HEK293 (cell line): Measurements from ENCODE around the gene SART1.

Experiments used
- CTCF ChIA-PET: fragments of 350-600 bp; formaldehyde crosslinking; extraction: SDS; loops from one replicate; lab custom pipeline; 2021; ENCODE audit warnings: antibody characterized with exemption; lab: Yijun Ruan, JAX
- POLR2A ChIA-PET: fragments of 300-600 bp; formaldehyde crosslinking; extraction: SDS; loops from one replicate; lab custom pipeline; 2020; ENCODE audit warnings: antibody characterized with exemption, inconsistent platforms; lab: Yijun Ruan, JAX
- H3K27ac ChIP-seq: fragments of 200-500 bp; sonication (Bioruptor generic); 2 replicates; pipeline ENCODE4 v1.5.1; 2014; ENCODE audit warnings: low read depth, low read length, control low read depth, inconsistent platforms; ENCODE audit errors: extremely low read depth
- H3K36me3 ChIP-seq, 2 experiments: fragments of 200-500 bp in 1 of 2; sonication (Bioruptor generic) in 1 of 2; 1 replicate in 1 of 2; 2 replicates in 1 of 2; pipeline ENCODE4 v1.5.1; 2014 to 2017; ENCODE audit warnings: inconsistent platforms in 2 of 2, low read length in 2 of 2; ENCODE audit not compliant: control insufficient read depth in 2 of 2, insufficient read depth in 1 of 2
- H3K4me1 ChIP-seq: fragments of 200-500 bp; sonication (Bioruptor generic); 2 replicates; pipeline ENCODE4 v1.5.1; 2014; ENCODE audit warnings: mild to moderate bottlenecking, low read length, inconsistent platforms; ENCODE audit not compliant: control insufficient read depth, insufficient read depth
- H3K4me3 ChIP-seq: 2 replicates; pipeline ENCODE4 v1.5.1; 2011; ENCODE audit warnings: low read depth, mild to moderate bottlenecking, control low read depth, low read length, moderate library complexity
- H3K9me3 ChIP-seq: fragments of 200-500 bp; sonication (Bioruptor generic); 2 replicates; pipeline ENCODE4 v1.5.1; 2014; ENCODE audit warnings: low read depth, low read length, inconsistent platforms; ENCODE audit not compliant: control insufficient read depth, insufficient read depth
- BCL11B ChIP-seq: fragments of 450-650 bp; formaldehyde crosslinking; IDR thresholded peaks from 2 replicates; pipeline ENCODE4 v1.5.1; 2016; ENCODE audit warnings: low read depth, missing biosample characterization, missing genetic modification characterization
- MZF1 ChIP-seq: fragments of 450-650 bp; formaldehyde crosslinking; IDR thresholded peaks from 2 replicates; pipeline ENCODE4 v1.5.1; 2017; ENCODE audit warnings: missing biosample characterization, missing genetic modification characterization, borderline replicate concordance
- WT1 ChIP-seq: fragments of 450-650 bp; formaldehyde crosslinking; IDR thresholded peaks from 2 replicates; pipeline ENCODE4 v1.5.1; 2016; ENCODE audit warnings: missing biosample characterization, missing genetic modification characterization
- ZBTB20 ChIP-seq: fragments of 450-650 bp; formaldehyde crosslinking; IDR thresholded peaks from 2 replicates; pipeline ENCODE4 v1.5.1; 2016; ENCODE audit warnings: missing biosample characterization, missing genetic modification characterization
- ZFP3 ChIP-seq: fragments of 450-650 bp; formaldehyde crosslinking; IDR thresholded peaks from 2 replicates; pipeline ENCODE4 v1.5.1; 2016; ENCODE audit warnings: low read depth, missing biosample characterization, missing genetic modification characterization
- ZFP37 ChIP-seq: fragments of 450-650 bp; formaldehyde crosslinking; IDR thresholded peaks from 2 replicates; pipeline ENCODE4 v1.5.1; 2016; ENCODE audit warnings: missing biosample characterization, missing genetic modification characterization
- ZNF211 ChIP-seq: fragments of 450-650 bp; formaldehyde crosslinking; IDR thresholded peaks from 2 replicates; pipeline ENCODE4 v1.5.1; 2016; ENCODE audit warnings: low read depth, missing biosample characterization, missing genetic modification characterization
- ZNF391 ChIP-seq: fragments of 450-650 bp; formaldehyde crosslinking; IDR thresholded peaks from 2 replicates; pipeline ENCODE4 v1.5.1; 2016; ENCODE audit warnings: low read depth, missing biosample characterization, missing genetic modification characterization, borderline replicate concordance
- ZNF473 ChIP-seq: fragments of 450-650 bp; formaldehyde crosslinking; IDR thresholded peaks from 2 replicates; pipeline ENCODE4 v1.5.1; 2017; ENCODE audit warnings: missing biosample characterization, missing genetic modification characterization
- ZNF585B ChIP-seq: fragments of 450-650 bp; formaldehyde crosslinking; IDR thresholded peaks from 2 replicates; pipeline ENCODE4 v1.5.1; 2016; ENCODE audit warnings: missing biosample characterization, missing genetic modification characterization
- ZNF701 ChIP-seq: fragments of 450-650 bp; formaldehyde crosslinking; IDR thresholded peaks from 2 replicates; pipeline ENCODE4 v1.5.1; 2016; ENCODE audit warnings: missing biosample characterization, missing genetic modification characterization
- ZNF791 ChIP-seq: fragments of 450-650 bp; formaldehyde crosslinking; IDR thresholded peaks from 2 replicates; pipeline ENCODE4 v1.5.1; 2016; ENCODE audit warnings: missing biosample characterization, missing genetic modification characterization
- ZNF837 ChIP-seq: fragments of 450-650 bp; formaldehyde crosslinking; IDR thresholded peaks from 2 replicates; pipeline ENCODE4 v1.5.1; 2016; ENCODE audit warnings: missing biosample characterization, missing genetic modification characterization
- TF ChIP-seq, protein P1 (sequence below): fragments of 450-650 bp; formaldehyde crosslinking; IDR thresholded peaks from 2 replicates; pipeline ENCODE4 v1.5.1; 2016; ENCODE audit warnings: missing biosample characterization, missing genetic modification characterization
- TF ChIP-seq, protein P2 (sequence below): fragments of 450-650 bp; IDR thresholded peaks from 2 replicates; pipeline ENCODE4 v1.5.1; 2018; ENCODE audit warnings: missing biosample characterization, missing genetic modification characterization
- TF ChIP-seq, protein P3 (sequence below): fragments of 450-650 bp; formaldehyde crosslinking; IDR thresholded peaks from 2 replicates; pipeline ENCODE4 v1.5.1; 2017; ENCODE audit warnings: missing biosample characterization, mild to moderate bottlenecking, missing genetic modification characterization, moderate library complexity
- TF ChIP-seq, protein P4 (sequence below): fragments of 450-650 bp; formaldehyde crosslinking; IDR thresholded peaks from 2 replicates; pipeline ENCODE4 v1.5.1; 2016; ENCODE audit warnings: missing biosample characterization, missing genetic modification characterization, borderline replicate concordance
- TF ChIP-seq, protein P5 (sequence below): fragments of 450-650 bp; formaldehyde crosslinking; optimal IDR thresholded peaks from 2 replicates; pipeline ENCODE3; 2016; ENCODE audit warnings: missing biosample characterization, mild to moderate bottlenecking, missing genetic modification characterization
- TF ChIP-seq, protein P6 (sequence below): fragments of 450-650 bp; formaldehyde crosslinking; IDR thresholded peaks from 2 replicates; pipeline ENCODE4 v1.5.1; 2016; ENCODE audit warnings: missing biosample characterization, missing genetic modification characterization

SART1 gene

DNA sequence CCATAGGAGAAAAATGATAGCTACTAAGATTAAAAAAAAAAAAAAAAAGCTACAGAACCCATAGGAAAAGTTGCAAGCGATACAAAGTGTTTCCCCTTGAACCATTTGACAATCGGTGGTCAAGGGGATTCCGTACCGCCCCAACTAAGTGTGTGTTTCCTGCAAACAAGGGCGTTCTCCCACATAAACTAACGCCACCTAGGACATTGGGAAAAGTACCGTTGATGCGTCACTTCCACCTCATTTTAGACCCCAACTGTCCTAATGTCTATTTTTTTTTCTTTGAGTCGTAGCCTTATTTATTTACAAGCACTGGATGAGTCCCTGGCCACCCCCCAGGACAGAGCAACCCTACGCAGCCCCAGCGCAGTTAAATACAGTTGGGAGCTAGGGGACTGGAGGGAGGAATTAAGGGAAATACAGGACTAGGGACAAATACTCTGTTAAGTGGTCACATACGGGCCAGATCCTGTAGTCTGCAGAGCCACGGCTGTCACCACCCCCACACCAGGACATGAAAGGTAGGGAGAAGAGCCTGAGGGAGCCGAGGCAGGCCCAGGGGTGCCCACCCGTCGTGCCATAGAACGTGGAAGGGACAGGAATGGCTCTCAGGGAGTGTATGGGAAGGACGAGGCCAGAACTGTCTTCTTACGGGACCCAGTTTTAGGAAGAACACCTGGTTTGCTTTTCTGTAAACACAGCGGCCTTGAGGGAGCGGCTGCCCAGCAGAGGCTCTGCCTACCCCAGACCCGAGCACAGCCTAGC lies 21.5 kb downstream of the SART1 start:
- POLR2A ChIA-PET = interaction anchor here (0.6 kb wide), 1 partner anchor 112 kb away, joined by 3 read pairs; no protein-coding TSS in a partner anchor
- H3K4me3 ChIP-seq = no peak overlapping the region
- H3K27ac ChIP-seq = no peak overlapping the region
- CTCF ChIA-PET = interaction anchor here (2.2 kb wide), 1 partner anchor 98 kb away, joined by 8 read pairs; no protein-coding TSS in a partner anchor
- no peak for TF ChIP-seq WT1
- TF ChIP-seq, protein P1, sequence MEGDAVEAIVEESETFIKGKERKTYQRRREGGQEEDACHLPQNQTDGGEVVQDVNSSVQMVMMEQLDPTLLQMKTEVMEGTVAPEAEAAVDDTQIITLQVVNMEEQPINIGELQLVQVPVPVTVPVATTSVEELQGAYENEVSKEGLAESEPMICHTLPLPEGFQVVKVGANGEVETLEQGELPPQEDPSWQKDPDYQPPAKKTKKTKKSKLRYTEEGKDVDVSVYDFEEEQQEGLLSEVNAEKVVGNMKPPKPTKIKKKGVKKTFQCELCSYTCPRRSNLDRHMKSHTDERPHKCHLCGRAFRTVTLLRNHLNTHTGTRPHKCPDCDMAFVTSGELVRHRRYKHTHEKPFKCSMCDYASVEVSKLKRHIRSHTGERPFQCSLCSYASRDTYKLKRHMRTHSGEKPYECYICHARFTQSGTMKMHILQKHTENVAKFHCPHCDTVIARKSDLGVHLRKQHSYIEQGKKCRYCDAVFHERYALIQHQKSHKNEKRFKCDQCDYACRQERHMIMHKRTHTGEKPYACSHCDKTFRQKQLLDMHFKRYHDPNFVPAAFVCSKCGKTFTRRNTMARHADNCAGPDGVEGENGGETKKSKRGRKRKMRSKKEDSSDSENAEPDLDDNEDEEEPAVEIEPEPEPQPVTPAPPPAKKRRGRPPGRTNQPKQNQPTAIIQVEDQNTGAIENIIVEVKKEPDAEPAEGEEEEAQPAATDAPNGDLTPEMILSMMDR = no peak
- no peak for TF ChIP-seq BCL11B (tag by site-specific recombination)
- TF ChIP-seq ZNF211 (tag by site-specific recombination) = no peak
- TF ChIP-seq, protein P2, sequence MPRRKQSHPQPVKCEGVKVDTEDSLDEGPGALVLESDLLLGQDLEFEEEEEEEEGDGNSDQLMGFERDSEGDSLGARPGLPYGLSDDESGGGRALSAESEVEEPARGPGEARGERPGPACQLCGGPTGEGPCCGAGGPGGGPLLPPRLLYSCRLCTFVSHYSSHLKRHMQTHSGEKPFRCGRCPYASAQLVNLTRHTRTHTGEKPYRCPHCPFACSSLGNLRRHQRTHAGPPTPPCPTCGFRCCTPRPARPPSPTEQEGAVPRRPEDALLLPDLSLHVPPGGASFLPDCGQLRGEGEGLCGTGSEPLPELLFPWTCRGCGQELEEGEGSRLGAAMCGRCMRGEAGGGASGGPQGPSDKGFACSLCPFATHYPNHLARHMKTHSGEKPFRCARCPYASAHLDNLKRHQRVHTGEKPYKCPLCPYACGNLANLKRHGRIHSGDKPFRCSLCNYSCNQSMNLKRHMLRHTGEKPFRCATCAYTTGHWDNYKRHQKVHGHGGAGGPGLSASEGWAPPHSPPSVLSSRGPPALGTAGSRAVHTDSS = no peak
- TF ChIP-seq, protein P3, sequence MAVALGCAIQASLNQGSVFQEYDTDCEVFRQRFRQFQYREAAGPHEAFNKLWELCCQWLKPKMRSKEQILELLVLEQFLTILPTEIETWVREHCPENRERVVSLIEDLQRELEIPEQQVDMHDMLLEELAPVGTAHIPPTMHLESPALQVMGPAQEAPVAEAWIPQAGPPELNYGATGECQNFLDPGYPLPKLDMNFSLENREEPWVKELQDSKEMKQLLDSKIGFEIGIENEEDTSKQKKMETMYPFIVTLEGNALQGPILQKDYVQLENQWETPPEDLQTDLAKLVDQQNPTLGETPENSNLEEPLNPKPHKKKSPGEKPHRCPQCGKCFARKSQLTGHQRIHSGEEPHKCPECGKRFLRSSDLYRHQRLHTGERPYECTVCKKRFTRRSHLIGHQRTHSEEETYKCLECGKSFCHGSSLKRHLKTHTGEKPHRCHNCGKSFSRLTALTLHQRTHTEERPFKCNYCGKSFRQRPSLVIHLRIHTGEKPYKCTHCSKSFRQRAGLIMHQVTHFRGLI = no peak
- TF ChIP-seq ZFP3 (tag by site-specific recombination) = no peak
- TF ChIP-seq ZNF837 = no peak
- TF ChIP-seq ZBTB20 = no peak
- TF ChIP-seq ZNF473 (tag by site-specific recombination) = no peak
- TF ChIP-seq ZNF391 (tag by site-specific recombination) = no peak
- TF ChIP-seq, protein P4, sequence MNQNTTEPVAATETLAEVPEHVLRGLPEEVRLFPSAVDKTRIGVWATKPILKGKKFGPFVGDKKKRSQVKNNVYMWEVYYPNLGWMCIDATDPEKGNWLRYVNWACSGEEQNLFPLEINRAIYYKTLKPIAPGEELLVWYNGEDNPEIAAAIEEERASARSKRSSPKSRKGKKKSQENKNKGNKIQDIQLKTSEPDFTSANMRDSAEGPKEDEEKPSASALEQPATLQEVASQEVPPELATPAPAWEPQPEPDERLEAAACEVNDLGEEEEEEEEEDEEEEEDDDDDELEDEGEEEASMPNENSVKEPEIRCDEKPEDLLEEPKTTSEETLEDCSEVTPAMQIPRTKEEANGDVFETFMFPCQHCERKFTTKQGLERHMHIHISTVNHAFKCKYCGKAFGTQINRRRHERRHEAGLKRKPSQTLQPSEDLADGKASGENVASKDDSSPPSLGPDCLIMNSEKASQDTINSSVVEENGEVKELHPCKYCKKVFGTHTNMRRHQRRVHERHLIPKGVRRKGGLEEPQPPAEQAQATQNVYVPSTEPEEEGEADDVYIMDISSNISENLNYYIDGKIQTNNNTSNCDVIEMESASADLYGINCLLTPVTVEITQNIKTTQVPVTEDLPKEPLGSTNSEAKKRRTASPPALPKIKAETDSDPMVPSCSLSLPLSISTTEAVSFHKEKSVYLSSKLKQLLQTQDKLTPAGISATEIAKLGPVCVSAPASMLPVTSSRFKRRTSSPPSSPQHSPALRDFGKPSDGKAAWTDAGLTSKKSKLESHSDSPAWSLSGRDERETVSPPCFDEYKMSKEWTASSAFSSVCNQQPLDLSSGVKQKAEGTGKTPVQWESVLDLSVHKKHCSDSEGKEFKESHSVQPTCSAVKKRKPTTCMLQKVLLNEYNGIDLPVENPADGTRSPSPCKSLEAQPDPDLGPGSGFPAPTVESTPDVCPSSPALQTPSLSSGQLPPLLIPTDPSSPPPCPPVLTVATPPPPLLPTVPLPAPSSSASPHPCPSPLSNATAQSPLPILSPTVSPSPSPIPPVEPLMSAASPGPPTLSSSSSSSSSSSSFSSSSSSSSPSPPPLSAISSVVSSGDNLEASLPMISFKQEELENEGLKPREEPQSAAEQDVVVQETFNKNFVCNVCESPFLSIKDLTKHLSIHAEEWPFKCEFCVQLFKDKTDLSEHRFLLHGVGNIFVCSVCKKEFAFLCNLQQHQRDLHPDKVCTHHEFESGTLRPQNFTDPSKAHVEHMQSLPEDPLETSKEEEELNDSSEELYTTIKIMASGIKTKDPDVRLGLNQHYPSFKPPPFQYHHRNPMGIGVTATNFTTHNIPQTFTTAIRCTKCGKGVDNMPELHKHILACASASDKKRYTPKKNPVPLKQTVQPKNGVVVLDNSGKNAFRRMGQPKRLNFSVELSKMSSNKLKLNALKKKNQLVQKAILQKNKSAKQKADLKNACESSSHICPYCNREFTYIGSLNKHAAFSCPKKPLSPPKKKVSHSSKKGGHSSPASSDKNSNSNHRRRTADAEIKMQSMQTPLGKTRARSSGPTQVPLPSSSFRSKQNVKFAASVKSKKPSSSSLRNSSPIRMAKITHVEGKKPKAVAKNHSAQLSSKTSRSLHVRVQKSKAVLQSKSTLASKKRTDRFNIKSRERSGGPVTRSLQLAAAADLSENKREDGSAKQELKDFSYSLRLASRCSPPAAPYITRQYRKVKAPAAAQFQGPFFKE (tag by site-specific recombination) = no peak
- TF ChIP-seq, protein P5, sequence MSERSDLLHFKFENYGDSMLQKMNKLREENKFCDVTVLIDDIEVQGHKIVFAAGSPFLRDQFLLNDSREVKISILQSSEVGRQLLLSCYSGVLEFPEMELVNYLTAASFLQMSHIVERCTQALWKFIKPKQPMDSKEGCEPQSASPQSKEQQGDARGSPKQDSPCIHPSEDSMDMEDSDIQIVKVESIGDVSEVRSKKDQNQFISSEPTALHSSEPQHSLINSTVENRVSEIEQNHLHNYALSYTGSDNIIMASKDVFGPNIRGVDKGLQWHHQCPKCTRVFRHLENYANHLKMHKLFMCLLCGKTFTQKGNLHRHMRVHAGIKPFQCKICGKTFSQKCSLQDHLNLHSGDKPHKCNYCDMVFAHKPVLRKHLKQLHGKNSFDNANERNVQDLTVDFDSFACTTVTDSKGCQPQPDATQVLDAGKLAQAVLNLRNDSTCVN (tag by site-specific recombination) = no peak
- no peak for TF ChIP-seq ZNF585B (tag by site-specific recombination)
- TF ChIP-seq, protein P6, sequence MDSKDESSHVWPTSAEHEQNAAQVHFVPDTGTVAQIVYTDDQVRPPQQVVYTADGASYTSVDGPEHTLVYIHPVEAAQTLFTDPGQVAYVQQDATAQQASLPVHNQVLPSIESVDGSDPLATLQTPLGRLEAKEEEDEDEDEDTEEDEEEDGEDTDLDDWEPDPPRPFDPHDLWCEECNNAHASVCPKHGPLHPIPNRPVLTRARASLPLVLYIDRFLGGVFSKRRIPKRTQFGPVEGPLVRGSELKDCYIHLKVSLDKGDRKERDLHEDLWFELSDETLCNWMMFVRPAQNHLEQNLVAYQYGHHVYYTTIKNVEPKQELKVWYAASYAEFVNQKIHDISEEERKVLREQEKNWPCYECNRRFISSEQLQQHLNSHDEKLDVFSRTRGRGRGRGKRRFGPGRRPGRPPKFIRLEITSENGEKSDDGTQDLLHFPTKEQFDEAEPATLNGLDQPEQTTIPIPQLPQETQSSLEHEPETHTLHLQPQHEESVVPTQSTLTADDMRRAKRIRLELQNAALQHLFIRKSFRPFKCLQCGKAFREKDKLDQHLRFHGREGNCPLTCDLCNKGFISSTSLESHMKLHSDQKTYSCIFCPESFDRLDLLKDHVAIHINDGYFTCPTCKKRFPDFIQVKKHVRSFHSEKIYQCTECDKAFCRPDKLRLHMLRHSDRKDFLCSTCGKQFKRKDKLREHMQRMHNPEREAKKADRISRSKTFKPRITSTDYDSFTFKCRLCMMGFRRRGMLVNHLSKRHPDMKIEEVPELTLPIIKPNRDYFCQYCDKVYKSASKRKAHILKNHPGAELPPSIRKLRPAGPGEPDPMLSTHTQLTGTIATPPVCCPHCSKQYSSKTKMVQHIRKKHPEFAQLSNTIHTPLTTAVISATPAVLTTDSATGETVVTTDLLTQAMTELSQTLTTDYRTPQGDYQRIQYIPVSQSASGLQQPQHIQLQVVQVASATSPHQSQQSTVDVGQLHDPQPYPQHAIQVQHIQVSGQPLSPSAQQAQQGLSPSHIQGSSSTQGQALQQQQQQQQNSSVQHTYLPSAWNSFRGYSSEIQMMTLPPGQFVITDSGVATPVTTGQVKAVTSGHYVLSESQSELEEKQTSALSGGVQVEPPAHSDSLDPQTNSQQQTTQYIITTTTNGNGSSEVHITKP (tag by site-specific recombination) = no peak
- no peak for TF ChIP-seq ZFP37 (tag by site-specific recombination)
- no peak for TF ChIP-seq ZNF791 (tag by site-specific recombination)
- no peak for TF ChIP-seq MZF1 (tag by site-specific recombination)
- no peak for TF ChIP-seq ZNF701 (tag by site-specific recombination)
- TF ChIP-seq, all 188 proteins: peak for 0
- no peaks in the 10 kb centered on the region for H3K9me3 ChIP-seq
- no peaks in the 10 kb centered on the region for H3K4me1 ChIP-seq
- peaks cover 0 to 16% of the 10 kb centered on the region in 2 experiments; a peak in 1 of 3 replicates for H3K36me3 ChIP-seq
